Fibroblast of lung (primary cell): ENCODE measurements around the gene TBC1D14. TPM values are rescaled to one million over a fixed set of nuclear protein-coding genes. Genes with fewer than 3 reads are reported as not detected.

Source experiments
- DNase-seq, 2 donors: peaks; one replicate each; pipeline versions ENCODE4 v3.0.0 to v3.0.0-alpha.2; 2010; ENCODE audit warnings: low read depth in 2 of 2
- H2AFZ ChIP-seq: 2 replicates; pipeline ENCODE4 v1.5.1; 2012; ENCODE audit warnings: low read length, control low read depth, inconsistent platforms
- H3K27ac ChIP-seq: 2 replicates; pipeline ENCODE4 v1.5.1; 2011; ENCODE audit warnings: low read length, control low read depth; ENCODE audit not compliant: insufficient read depth
- H3K27me3 ChIP-seq: 2 replicates; pipeline ENCODE4 v1.5.1; 2011; ENCODE audit warnings: mild to moderate bottlenecking, low read length; ENCODE audit not compliant: control insufficient read depth, insufficient read depth
- H3K36me3 ChIP-seq: 2 replicates; pipeline ENCODE4 v1.5.1; 2011; ENCODE audit warnings: low read length; ENCODE audit not compliant: control insufficient read depth, insufficient read depth
- H3K4me1 ChIP-seq: 2 replicates; pipeline ENCODE4 v1.5.1; 2011; ENCODE audit warnings: low read length; ENCODE audit not compliant: control insufficient read depth, insufficient read depth; ENCODE audit errors: extremely low read depth
- H3K4me2 ChIP-seq: 2 replicates; pipeline ENCODE4 v1.5.1; 2011; ENCODE audit warnings: low read length, control low read depth; ENCODE audit not compliant: insufficient read depth; ENCODE audit errors: extremely low read depth
- H3K4me3 ChIP-seq, 4 experiments: fragments of 200-600 bp in 1 of 4; sonication (generic) in 1 of 4; replicated peaks in 1 of 4; 2 replicates each; pipeline ENCODE4 v1.5.1; 2011 to 2016; ENCODE audit warnings: low read length in 4 of 4, low read depth in 3 of 4, mild to moderate bottlenecking in 3 of 4, control low read depth in 2 of 4, inconsistent platforms in 1 of 4, mixed read lengths in 1 of 4; ENCODE audit not compliant: insufficient read depth in 1 of 4; ENCODE audit errors: control extremely low read depth in 1 of 4
- H3K79me2 ChIP-seq: 2 replicates; pipeline ENCODE4 v1.5.1; 2012; ENCODE audit warnings: mild to moderate bottlenecking, low read length, inconsistent platforms; ENCODE audit not compliant: control insufficient read depth, insufficient read depth
- H3K9ac ChIP-seq: 2 replicates; pipeline ENCODE4 v1.5.1; 2011; ENCODE audit warnings: mild to moderate bottlenecking, low read length, control low read depth; ENCODE audit not compliant: insufficient read depth
- H3K9me3 ChIP-seq: 2 replicates; pipeline ENCODE4 v1.5.1; 2012; ENCODE audit warnings: low read depth, low read length; ENCODE audit not compliant: control insufficient read depth, insufficient read depth
- H4K20me1 ChIP-seq: 2 replicates; pipeline ENCODE4 v1.5.1; 2011; ENCODE audit warnings: low read length; ENCODE audit not compliant: control insufficient read depth, insufficient read depth; ENCODE audit errors: extremely low read depth
- CTCF ChIP-seq, 2 donors: IDR thresholded peaks in 1 of 2; conservative IDR thresholded peaks in 1 of 2; 1 replicate in 1 of 2; 2 replicates in 1 of 2; pipeline ENCODE4 v1.5.1; 2011 to 2012; ENCODE audit warnings: low read length in 2 of 2, control low read depth in 1 of 2, inconsistent platforms in 1 of 2, low read depth in 1 of 2, mild to moderate bottlenecking in 1 of 2
- EZH2 ChIP-seq: IDR thresholded peaks from 2 replicates; pipeline ENCODE4 v1.5.1; 2012; ENCODE audit warnings: low read length, control low read depth, mild to moderate bottlenecking; ENCODE audit errors: missing control alignments
- polyA plus RNA-seq, 2 donors: library from polyadenylated mRNA; depleted of rRNA in 1 of 2; stranded (reverse) in 1 of 2; unstranded in 1 of 2; fragments of >200 nt; gene quantifications; 2 replicates each; pipeline ENCODE4 v1.2.1, GENCODE V29; 2011 to 2012; ENCODE audit warnings: missing spikeins in 1 of 2
- total RNA-seq: library from RNA; depleted of rRNA; stranded (reverse); fragments of >200 nt; gene quantifications from 2 replicates; pipeline ENCODE4 v1.2.1, GENCODE V29; 2014

The TBC1D14 gene
- total and polyA plus RNA-seq, 2 donors (not counting 1 experiment from before 2014, with no cell fraction given): 26.9 to 37.7 TPM

DNA sequence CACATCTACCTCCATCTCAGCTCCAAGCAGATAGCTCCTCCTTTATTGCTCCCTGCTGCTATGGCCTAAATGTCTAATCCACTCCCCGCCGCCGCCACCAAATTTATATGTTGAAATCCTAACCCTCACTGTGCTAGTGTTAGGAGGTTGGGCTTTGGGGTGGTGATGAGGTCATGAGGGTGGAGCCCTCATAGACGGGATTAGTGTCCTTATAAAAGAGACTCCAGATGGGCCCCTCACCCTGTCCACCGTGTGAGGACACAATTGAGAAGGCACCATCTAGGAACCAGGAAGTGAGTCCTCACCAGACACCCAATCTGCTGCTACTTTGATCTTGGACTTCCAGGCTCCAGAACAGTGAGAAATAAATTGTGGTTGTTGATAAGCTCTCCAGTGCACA is 13.6 kb upstream of the TBC1D14 start:
- Histone ChIP-seq H3K4me3 (no peak overlapping the region), H2AFZ (no peak overlapping the region)

DNA sequence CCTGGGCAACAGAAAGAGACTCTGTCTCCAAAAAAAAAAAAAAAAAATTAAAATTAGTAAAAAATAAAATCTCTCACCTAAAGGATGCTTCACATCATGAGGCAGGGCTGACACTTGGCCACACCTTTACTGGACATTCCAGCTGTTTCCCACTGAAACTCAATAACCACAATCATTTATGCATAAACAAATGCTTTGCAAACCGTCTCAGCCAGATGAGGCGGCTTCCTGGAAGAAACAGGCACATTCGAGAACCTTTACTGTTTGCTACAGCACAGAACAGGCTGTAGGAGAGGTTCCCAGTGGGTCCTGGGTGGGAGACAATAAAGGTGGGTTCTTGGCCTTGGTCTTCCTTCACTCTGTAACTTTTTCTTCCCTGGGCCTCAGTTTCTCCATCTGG is 10.9 kb upstream of the TBC1D14 start:
- Histone ChIP-seq H3K9ac (no peak overlapping the region), H4K20me1 (no peaks in the 10 kb centered on the region), H2AFZ (no peak overlapping the region), H3K4me3 (no peak overlapping the region), H3K27me3 (no peaks in the 10 kb centered on the region), H3K27ac (no peak overlapping the region), H3K4me2 (no peak overlapping the region), H3K4me1 (no peaks in the 10 kb centered on the region), H3K79me2 (no peaks in the 10 kb centered on the region), H3K36me3 (no peaks in the 10 kb centered on the region), H3K9me3 (no peaks in the 10 kb centered on the region)
- TF ChIP-seq EZH2 (no peak), CTCF (conservative IDR thresholded peaks at IDR 0.05 in 1 of 2, IDR thresholded peaks at IDR 0.05 in 1 of 2; ENCODE audit: low read depth in 1 of 2, low read length in 2 of 2) (no peak)
- no peak for DNase-seq

More for the DNA sequence above, 13.6 kb upstream of the TBC1D14 start:
- Histone ChIP-seq H4K20me1 (no peaks in the 10 kb centered on the region), H3K4me1 (peaks cover 13% of the 10 kb centered on the region), H3K27ac (no peak overlapping the region), H3K9me3 (no peaks in the 10 kb centered on the region), H3K4me2 (no peak overlapping the region), H3K79me2 (no peaks in the 10 kb centered on the region), H3K36me3 (no peaks in the 10 kb centered on the region), H3K9ac (no peak overlapping the region), H3K27me3 (no peaks in the 10 kb centered on the region)
- no peak for TF ChIP-seq EZH2
- no peak for TF ChIP-seq CTCF (conservative IDR thresholded peaks at IDR 0.05 in 1 of 2, IDR thresholded peaks at IDR 0.05 in 1 of 2; ENCODE audit: low read depth in 1 of 2, low read length in 2 of 2)
- DNase-seq: no peak

DNA sequence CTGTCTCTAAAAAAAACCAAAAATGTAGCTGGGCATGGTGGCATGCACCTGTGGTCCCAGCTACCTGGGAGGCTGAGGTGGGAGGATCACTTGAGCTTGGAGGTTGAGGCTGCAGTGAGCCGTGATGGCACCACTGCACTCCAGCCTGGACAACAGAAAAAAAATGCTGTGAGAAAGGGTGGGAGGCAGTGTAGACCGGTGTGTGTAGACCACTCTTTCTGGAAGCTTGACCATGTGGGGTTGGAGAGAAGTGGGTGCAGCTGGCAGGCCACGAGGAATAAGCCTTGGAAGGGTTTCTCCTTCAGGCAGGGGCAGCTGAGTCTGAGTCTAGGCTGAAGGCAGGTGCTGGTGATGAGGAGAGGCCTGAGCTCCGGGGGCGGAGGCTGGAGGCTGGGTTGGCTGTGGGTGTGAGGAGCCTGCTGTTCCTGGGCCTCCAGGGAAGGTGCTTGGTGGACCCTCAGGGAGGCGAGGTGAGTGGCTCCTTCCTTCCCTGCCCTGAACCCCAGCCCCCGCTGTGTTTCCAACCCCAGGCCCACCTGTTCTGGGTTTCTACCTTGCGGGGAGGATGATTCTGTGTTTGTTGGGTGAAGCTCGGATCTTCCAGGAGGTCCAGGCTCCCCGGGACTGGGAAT is 9.3 kb upstream of the TBC1D14 start:
- no peaks in the 10 kb centered on the region for H3K27me3 ChIP-seq
- H3K9ac ChIP-seq: no peak overlapping the region
- no peak overlapping the region for H3K4me2 ChIP-seq
- H3K27ac ChIP-seq: no peak overlapping the region
- H3K9me3 ChIP-seq: no peaks in the 10 kb centered on the region
- no peak overlapping the region for H3K4me3 ChIP-seq
- H2AFZ ChIP-seq: no peak overlapping the region
- H3K4me1 ChIP-seq: no peaks in the 10 kb centered on the region
- H3K79me2 ChIP-seq: no peaks in the 10 kb centered on the region
- no peaks in the 10 kb centered on the region for H4K20me1 ChIP-seq
- DNase-seq: no peak
- no peaks in the 10 kb centered on the region for H3K36me3 ChIP-seq
- TF ChIP-seq EZH2 (no peak), CTCF (conservative IDR thresholded peaks at IDR 0.05 in 1 of 2, IDR thresholded peaks at IDR 0.05 in 1 of 2; ENCODE audit: low read depth in 1 of 2, low read length in 2 of 2) (no peak)
